GM12891 (cell line): ENCODE measurements around the gene CCL20.

Experiments used
- PAX5 ChIP-seq: IDR thresholded peaks from 2 replicates; pipeline ENCODE4 v1.6.1; 2011; ENCODE audit warnings: low read length, moderate library complexity, mild to moderate bottlenecking; ENCODE audit not compliant: insufficient read depth, severe bottlenecking
- POLR2A ChIP-seq: IDR thresholded peaks from 2 replicates; pipeline ENCODE4 v1.6.1; 2011; ENCODE audit warnings: low read depth, low read length, control low read depth
- POLR2AphosphoS5 ChIP-seq: IDR thresholded peaks from 2 replicates; pipeline ENCODE4 v1.6.1; 2011; ENCODE audit warnings: low read depth, low read length, control low read depth
- POU2F2 ChIP-seq: IDR thresholded peaks from 2 replicates; pipeline ENCODE4 v1.6.1; 2011; ENCODE audit warnings: low read depth, mild to moderate bottlenecking, control low read depth, low read length, moderate library complexity
- SPI1 ChIP-seq: IDR thresholded peaks from 2 replicates; pipeline ENCODE4 v1.6.1; 2011; ENCODE audit warnings: low read depth, low read length, control low read depth
- TAF1 ChIP-seq: IDR thresholded peaks from 2 replicates; pipeline ENCODE4 v1.6.1; 2011; ENCODE audit warnings: low read depth, low read length, control low read depth

- TF ChIP-seq POLR2A (no peak), POLR2AphosphoS5 (no peak), POU2F2 (no peak), PAX5 (no peak), TAF1 (no peak), SPI1 (no peak)
Observed at GRCh38 chr2:227774895-227775842, 38.5 kb upstream of the CCL20 start.
